GM21360 (cell line): ENCODE results near the gene NFATC2.
A peak's percentile ranks its signal among the peaks of the same experiment; 100 is the strongest.

Experiments used
- ATAC-seq: cut with Tn5 transposase; IDR thresholded peaks from one replicate; pipeline ENCODE4 v1.9.1; 2021; ENCODE audit warnings: mild to moderate bottlenecking, moderate library complexity; ENCODE audit not compliant: unreplicated experiment

NFATC2 gene

GRCh38 chr20:51542571-51543421 lies at the start of gene NFATC2:
TSS of gene NFATC2 (minus strand) at chr20:51542719. CDS start at chr20:51542499, 220 bp downstream.
- peak; percentile 31 for ATAC-seq

- no peak for ATAC-seq
Observed at GRCh38 chr20:51591871-51592270, 49.4 kb upstream of the NFATC2 start.

- ATAC-seq, result no peak
Observed at GRCh38 chr20:51588762-51589161, 46.2 kb upstream of the NFATC2 start.

GRCh38 chr20:51587145-51587544 lies 44.6 kb upstream of the NFATC2 start:
- no peak for ATAC-seq

GRCh38 chr20:51586005-51586440 lies 43.5 kb upstream of the NFATC2 start:
- no peak for ATAC-seq

- no peak for ATAC-seq
Observed at GRCh38 chr20:51585148-51585547, 42.6 kb upstream of the NFATC2 start.

GRCh38 chr20:51584737-51585136 lies 42.2 kb upstream of the NFATC2 start:
- ATAC-seq, result no peak

GRCh38 chr20:51584116-51584515 lies 41.6 kb upstream of the NFATC2 start:
- ATAC-seq, result no peak

- ATAC-seq, result no peak
Observed at GRCh38 chr20:51583499-51583898, 41.0 kb upstream of the NFATC2 start.

GRCh38 chr20:51583073-51583472 lies 40.6 kb upstream of the NFATC2 start:
- no peak for ATAC-seq

- ATAC-seq, result no peak
Observed at GRCh38 chr20:51581571-51581970, 39.1 kb upstream of the NFATC2 start.

GRCh38 chr20:51579137-51579536 lies 36.6 kb upstream of the NFATC2 start:
- no peak for ATAC-seq

- no peak for ATAC-seq
Observed at GRCh38 chr20:51578145-51578459, 35.6 kb upstream of the NFATC2 start.

GRCh38 chr20:51577432-51578144 lies 35.1 kb upstream of the NFATC2 start:
- no peak for ATAC-seq

GRCh38 chr20:51575486-51575885 lies 33.0 kb upstream of the NFATC2 start:
- ATAC-seq, result no peak

GRCh38 chr20:51574248-51575033 lies 31.9 kb upstream of the NFATC2 start:
- no peak for ATAC-seq

- ATAC-seq, result no peak
Observed at GRCh38 chr20:51573576-51574243, 31.2 kb upstream of the NFATC2 start.

- ATAC-seq, result no peak
Observed at GRCh38 chr20:51571460-51571794, 28.9 kb upstream of the NFATC2 start.

- no peak for ATAC-seq
Observed at GRCh38 chr20:51570739-51571459, 28.4 kb upstream of the NFATC2 start.
